DND-41 (cell line): ENCODE measurements around the gene MIP.

Experiments
- ATAC-seq: fragments of 200-7000 bp; cut with Tn5 transposase; 3 replicates; pipeline ENCODE4 v1.9.1; 2021; ENCODE audit warnings: low read depth; ENCODE audit not compliant: insufficient read depth
- DNase-seq: peaks from one replicate; pipeline ENCODE4 v3.0.0-alpha.2; 2020
- H2AFZ ChIP-seq: 2 replicates; pipeline ENCODE4 v1.6.0; 2012; ENCODE audit warnings: low read depth, low read length
- H3K27ac ChIP-seq: 2 replicates; pipeline ENCODE4 v1.5.1; 2012; ENCODE audit warnings: low read length, inconsistent platforms
- H3K27me3 ChIP-seq: fragments of 200-600 bp; sonication (generic); 2 replicates; pipeline ENCODE4 v1.6.0; 2012; ENCODE audit warnings: low read length, mild to moderate bottlenecking, inconsistent platforms; ENCODE audit not compliant: insufficient read depth, poor library complexity
- H3K36me3 ChIP-seq: 2 replicates; pipeline ENCODE4 v1.5.1; 2012; ENCODE audit warnings: low read length, inconsistent platforms; ENCODE audit not compliant: insufficient read depth
- H3K4me1 ChIP-seq: 2 replicates; pipeline ENCODE4 v1.5.1; 2012; ENCODE audit warnings: mild to moderate bottlenecking, low read length; ENCODE audit not compliant: insufficient read depth
- H3K4me2 ChIP-seq: 2 replicates; pipeline ENCODE4 v1.6.0; 2012; ENCODE audit warnings: mild to moderate bottlenecking, moderate library complexity, low read length, inconsistent platforms; ENCODE audit not compliant: insufficient read depth
- H3K4me3 ChIP-seq, 2 experiments: fragments of 200-600 bp in 1 of 2; shearing (Covaris generic) in 1 of 2; 2 replicates each; pipeline ENCODE4 v1.5.1; 2012 to 2016; ENCODE audit warnings: inconsistent platforms in 2 of 2, low read length in 2 of 2, mild to moderate bottlenecking in 2 of 2, low read depth in 1 of 2, moderate library complexity in 1 of 2
- H3K79me2 ChIP-seq: 2 replicates; pipeline ENCODE4 v1.6.0; 2012; ENCODE audit warnings: low read length, inconsistent platforms; ENCODE audit not compliant: insufficient read depth
- H3K9ac ChIP-seq: 2 replicates; pipeline ENCODE4 v1.6.0; 2012; ENCODE audit warnings: low read depth, mild to moderate bottlenecking, inconsistent platforms, low read length, moderate library complexity
- H3K9me3 ChIP-seq: 2 replicates; pipeline ENCODE4 v1.5.1; 2012; ENCODE audit warnings: low read length, moderate library complexity, mild to moderate bottlenecking, inconsistent platforms; ENCODE audit not compliant: insufficient read depth, severe bottlenecking
- H4K20me1 ChIP-seq: 2 replicates; pipeline ENCODE4 v1.6.0; 2012; ENCODE audit warnings: low read length; ENCODE audit not compliant: insufficient read depth
- EZH2 ChIP-seq: IDR thresholded peaks from 3 replicates; pipeline ENCODE4 v1.6.1; 2012; ENCODE audit warnings: borderline replicate concordance, low read depth, mild to moderate bottlenecking, moderate library complexity, low read length, inconsistent platforms; ENCODE audit not compliant: severe bottlenecking
- TF ChIP-seq, protein P1 (sequence below): IDR thresholded peaks from 2 replicates; pipeline ENCODE4 v1.5.1; 2012; ENCODE audit warnings: borderline replicate concordance, low read length, moderate library complexity, mild to moderate bottlenecking; ENCODE audit not compliant: poor library complexity, severe bottlenecking; ENCODE audit errors: extremely low read depth

MIP gene

DNA sequence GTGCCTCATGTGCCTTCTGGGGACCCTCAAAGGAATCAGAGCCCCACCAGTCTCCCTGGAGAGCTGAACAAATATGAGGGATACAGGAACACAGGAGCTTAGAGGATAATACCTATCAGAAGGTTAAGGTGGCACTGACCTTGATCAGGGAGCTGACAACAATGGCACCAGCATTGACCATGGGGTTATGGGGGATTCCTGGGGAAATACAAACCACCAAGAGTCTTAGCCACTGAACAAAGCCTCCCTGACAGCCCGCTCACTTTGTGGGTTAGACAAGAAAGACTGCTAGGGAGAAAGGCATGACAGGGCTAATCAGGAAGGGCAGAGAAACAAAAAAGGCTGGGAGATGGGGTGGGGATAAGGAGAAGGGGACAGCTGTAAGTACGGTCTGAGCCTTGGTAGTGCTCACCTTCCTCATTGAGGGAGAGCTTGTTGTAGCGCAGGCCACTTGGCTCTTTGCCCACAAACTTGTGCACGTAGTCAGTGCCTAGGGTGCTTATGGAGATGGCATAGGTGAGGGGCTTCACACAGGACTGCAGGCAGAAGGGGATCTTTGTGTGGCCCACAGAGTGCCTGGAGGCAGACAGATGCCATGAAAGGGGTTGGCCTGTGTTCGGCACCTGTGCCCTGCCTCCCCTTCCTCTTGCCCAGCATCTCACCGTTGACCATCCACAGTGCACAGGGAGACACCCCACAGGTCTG lies 23.2 kb upstream of the MIP start:
- Histone ChIP-seq H3K4me1 (no peaks in the 10 kb centered on the region), H3K36me3 (peaks cover 5% of the 10 kb centered on the region), H4K20me1 (peaks cover 5% of the 10 kb centered on the region; the same call in 1 of the 2 replicates), H3K79me2 (peaks cover 2% of the 10 kb centered on the region; the same call in 1 of the 2 replicates), H3K27ac (no peak overlapping the region), H3K27me3 (no peaks in the 10 kb centered on the region), H3K4me3 (no peak overlapping the region), H3K9me3 (no peaks in the 10 kb centered on the region), H2AFZ (no peak overlapping the region), H3K4me2 (no peak overlapping the region), H3K9ac (no peak overlapping the region)
- TF ChIP-seq, protein P1, sequence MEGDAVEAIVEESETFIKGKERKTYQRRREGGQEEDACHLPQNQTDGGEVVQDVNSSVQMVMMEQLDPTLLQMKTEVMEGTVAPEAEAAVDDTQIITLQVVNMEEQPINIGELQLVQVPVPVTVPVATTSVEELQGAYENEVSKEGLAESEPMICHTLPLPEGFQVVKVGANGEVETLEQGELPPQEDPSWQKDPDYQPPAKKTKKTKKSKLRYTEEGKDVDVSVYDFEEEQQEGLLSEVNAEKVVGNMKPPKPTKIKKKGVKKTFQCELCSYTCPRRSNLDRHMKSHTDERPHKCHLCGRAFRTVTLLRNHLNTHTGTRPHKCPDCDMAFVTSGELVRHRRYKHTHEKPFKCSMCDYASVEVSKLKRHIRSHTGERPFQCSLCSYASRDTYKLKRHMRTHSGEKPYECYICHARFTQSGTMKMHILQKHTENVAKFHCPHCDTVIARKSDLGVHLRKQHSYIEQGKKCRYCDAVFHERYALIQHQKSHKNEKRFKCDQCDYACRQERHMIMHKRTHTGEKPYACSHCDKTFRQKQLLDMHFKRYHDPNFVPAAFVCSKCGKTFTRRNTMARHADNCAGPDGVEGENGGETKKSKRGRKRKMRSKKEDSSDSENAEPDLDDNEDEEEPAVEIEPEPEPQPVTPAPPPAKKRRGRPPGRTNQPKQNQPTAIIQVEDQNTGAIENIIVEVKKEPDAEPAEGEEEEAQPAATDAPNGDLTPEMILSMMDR: no peak
- TF ChIP-seq EZH2: no peak
- ATAC-seq: no peak
- no peak for DNase-seq

DNA sequence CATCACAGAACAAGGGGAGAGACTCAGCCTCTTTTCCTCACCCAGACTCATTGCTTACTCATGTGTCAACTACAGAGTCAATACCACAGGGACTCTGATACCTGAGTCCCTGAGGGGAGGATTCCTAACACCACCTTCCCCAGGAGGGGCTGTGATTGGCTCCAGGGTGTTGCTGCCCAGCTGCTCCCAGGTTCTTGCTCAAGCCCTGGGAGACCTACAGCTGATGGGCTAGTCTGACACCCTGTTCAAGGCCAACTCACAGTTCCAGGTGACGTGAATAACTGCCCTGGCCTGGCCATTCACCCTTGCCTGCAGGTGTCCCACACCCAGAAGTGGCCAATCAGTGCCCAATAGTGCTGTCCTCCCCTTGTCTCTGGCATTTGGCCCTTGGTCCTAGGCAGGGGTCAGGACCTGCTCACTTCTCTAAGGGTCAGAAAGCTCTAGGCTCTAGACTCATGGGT lies 22.5 kb upstream of the MIP start:
- no peak overlapping the region for H2AFZ ChIP-seq
- no peak overlapping the region for H3K4me2 ChIP-seq
- peaks cover 5% of the 10 kb centered on the region; the same call in 1 of the 2 replicates for H4K20me1 ChIP-seq
- no peaks in the 10 kb centered on the region for H3K4me1 ChIP-seq
- ATAC-seq: no peak
- H3K9me3 ChIP-seq: no peaks in the 10 kb centered on the region
- no peak overlapping the region for H3K4me3 ChIP-seq
- TF ChIP-seq, protein P1: no peak
- TF ChIP-seq EZH2: no peak
- H3K27ac ChIP-seq: no peak overlapping the region
- peaks cover 8% of the 10 kb centered on the region for H3K36me3 ChIP-seq
- DNase-seq: no peak
- no peaks in the 10 kb centered on the region for H3K27me3 ChIP-seq
- H3K9ac ChIP-seq: no peak overlapping the region
- peaks cover 5% of the 10 kb centered on the region; the same call in 1 of the 2 replicates for H3K79me2 ChIP-seq

DNA sequence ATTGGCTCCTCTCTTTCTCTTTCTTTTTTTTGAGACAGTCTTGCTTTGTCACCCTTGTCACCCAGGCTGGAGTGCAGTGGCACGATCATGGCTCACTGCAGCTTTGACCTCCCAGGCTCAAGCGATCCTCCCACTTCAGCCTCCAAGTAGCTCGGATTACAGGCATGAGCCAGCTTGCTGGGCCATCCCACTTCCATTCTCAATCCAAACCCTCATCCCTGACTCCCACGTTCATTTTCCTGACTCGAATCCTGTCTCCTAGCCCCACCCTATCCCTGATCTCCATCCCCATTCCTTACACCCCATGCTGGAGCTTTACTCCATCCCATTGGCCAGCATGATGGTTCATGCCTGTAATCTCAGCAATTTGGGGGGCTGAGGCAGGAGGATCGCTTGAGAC lies 21.7 kb upstream of the MIP start:
- Histone ChIP-seq H3K27me3 (no peaks in the 10 kb centered on the region), H3K27ac (no peak overlapping the region), H3K9me3 (no peaks in the 10 kb centered on the region), H3K4me1 (peaks cover 2% of the 10 kb centered on the region; the same call in 1 of the 2 replicates), H4K20me1 (peaks cover 5% of the 10 kb centered on the region; the same call in 1 of the 2 replicates), H2AFZ (no peak overlapping the region), H3K36me3 (peaks cover 16% of the 10 kb centered on the region), H3K79me2 (peaks cover 11% of the 10 kb centered on the region), H3K4me3 (no peak overlapping the region), H3K9ac (no peak overlapping the region), H3K4me2 (no peak overlapping the region)
- DNase-seq: no peak
- TF ChIP-seq, protein P1: no peak
- no peak for TF ChIP-seq EZH2
- no peak for ATAC-seq
